HL-60 (cell line): ENCODE data around the gene ZFP57.

Source experiments
- GABPA ChIP-seq: IDR thresholded peaks from 2 replicates; pipeline ENCODE4 v1.6.1; 2012; ENCODE audit warnings: low read depth
- POLR2AphosphoS5 ChIP-seq: IDR thresholded peaks from 2 replicates; pipeline ENCODE4 v1.6.1; 2012; ENCODE audit warnings: low read depth
- TF ChIP-seq, protein P1 (sequence below): IDR thresholded peaks from one replicate; pipeline ENCODE4 v1.5.1; 2011; ENCODE audit warnings: low read length, control low read depth, inconsistent platforms; ENCODE audit not compliant: insufficient read depth

- TF ChIP-seq, protein P1, sequence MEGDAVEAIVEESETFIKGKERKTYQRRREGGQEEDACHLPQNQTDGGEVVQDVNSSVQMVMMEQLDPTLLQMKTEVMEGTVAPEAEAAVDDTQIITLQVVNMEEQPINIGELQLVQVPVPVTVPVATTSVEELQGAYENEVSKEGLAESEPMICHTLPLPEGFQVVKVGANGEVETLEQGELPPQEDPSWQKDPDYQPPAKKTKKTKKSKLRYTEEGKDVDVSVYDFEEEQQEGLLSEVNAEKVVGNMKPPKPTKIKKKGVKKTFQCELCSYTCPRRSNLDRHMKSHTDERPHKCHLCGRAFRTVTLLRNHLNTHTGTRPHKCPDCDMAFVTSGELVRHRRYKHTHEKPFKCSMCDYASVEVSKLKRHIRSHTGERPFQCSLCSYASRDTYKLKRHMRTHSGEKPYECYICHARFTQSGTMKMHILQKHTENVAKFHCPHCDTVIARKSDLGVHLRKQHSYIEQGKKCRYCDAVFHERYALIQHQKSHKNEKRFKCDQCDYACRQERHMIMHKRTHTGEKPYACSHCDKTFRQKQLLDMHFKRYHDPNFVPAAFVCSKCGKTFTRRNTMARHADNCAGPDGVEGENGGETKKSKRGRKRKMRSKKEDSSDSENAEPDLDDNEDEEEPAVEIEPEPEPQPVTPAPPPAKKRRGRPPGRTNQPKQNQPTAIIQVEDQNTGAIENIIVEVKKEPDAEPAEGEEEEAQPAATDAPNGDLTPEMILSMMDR: no peak
- no peak for TF ChIP-seq POLR2AphosphoS5
- TF ChIP-seq GABPA: no peak
Measured at GRCh38 chr6:29665942-29666825, 14.8 kb downstream of the ZFP57 start.
